Measurements from ENCODE around the gene PTPRM.

Gene PTPRM

DNA sequence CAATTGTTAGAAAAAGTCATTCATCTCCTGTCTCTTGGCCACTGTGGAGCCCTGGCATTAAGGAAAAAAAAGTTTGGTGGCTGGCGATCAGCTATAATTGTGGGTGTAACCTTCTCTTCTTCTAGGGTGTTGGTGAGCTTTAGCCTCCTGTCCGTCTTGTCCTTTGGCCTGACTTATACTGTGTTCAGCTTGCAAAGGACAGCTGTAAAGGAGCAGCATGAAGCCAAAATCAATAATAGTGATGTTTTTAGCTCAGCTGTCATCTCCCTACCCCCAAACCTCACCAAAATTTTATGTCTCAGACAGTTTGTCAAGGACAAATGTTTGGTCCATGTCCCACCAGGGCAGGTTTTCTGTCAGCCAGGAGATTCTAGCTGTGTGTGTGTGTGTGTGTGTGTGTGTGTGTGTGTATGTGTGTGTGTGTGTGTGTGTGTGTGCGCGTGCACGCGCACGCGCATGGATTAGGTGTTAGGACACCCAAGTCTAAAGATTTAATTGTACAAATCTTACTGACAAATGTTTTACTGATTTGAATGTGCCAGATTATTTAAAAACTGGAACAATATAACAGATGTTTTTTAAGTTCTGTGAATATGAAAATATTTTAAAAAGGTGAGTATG is 109.2 kb downstream of the PTPRM start:
- no peak for DNase-seq

GRCh38 chr18:7677001-7677400 is 109.9 kb downstream of the PTPRM start:
- no peak for DNase-seq

GRCh38 chr18:7677424-7677823 is 110.3 kb downstream of the PTPRM start:
- no peak for DNase-seq

DNA sequence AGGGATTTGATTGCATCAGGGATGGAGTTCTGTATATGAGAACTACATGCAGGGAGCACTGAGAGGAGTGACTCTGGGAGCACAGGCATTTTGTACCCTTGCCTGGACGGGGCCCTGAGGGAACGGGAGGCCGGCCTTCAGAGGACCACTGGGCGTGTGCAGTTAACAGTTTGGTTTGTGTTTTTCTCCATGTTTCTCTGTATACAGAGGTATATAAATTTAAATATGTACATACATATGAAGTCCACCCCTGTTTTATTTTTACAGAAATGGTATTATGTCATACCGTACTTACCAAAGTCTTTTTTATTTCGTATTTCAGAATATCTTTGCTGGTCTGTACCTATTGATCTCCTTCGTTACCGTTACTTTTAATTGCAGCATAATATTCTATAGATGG is 111.3 kb downstream of the PTPRM start:
- no peak for DNase-seq

GRCh38 chr18:7678801-7679200 is 111.7 kb downstream of the PTPRM start:
- DNase-seq = no peak

DNA sequence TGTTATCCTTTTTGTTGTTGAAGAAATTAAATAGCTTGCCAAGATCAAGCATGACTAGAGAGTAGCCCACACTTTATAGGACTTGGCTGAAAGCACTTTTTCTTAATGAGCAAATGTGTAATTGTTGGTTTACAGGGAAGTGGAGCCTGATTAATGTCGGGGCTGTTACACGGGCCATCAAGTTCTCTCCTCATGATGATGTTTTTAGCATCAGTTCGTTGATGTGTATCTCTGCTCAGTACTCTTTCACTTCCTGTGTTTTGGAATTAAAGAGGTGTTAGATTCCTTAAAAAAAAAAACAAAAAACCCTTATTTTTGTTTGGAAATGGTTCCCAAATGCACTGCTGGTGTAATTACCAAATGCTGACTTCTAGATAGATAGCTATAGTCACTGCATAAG is 114.2 kb downstream of the PTPRM start:
- no peak for DNase-seq

DNA sequence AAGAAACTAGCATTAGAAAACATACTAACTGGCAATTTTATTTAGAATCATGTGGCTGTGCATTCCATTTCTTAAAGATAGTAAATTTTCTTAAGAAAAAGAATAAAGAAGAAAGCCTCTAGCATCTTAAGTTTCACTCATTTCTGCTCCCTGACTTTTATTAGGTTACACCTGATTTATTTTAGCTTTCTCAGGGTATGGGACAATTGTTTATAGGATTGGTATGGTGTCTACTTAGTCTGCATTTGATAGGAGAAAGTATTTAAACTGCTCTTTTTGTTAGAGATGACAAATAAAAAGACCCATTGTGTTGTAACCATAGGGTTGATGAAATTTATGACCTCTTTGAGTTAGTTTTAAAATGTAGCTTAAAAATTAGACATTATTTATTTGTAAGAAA is 115.2 kb downstream of the PTPRM start:
- no peak for DNase-seq

DNA sequence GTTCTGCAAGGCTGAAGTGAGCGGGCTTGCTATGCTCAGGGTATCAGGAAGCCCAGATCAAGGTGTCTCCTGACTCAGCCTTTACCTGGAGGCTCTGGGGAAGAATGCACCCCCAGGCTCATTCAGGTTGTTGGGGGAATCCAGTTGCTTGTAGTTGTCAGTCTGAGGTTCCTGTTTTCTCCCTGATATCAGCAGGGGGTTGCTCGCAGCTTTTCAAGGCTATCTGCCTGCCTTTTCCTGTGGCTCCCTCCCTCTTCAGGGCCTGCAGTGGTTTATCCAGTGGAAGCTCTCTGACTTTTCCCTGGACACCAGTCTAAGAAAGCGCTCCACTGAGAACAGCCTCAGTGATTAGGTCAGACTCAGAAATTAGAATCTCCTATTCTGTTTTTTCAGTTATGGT is 116.6 kb downstream of the PTPRM start:
- DNase-seq = no peak

DNA sequence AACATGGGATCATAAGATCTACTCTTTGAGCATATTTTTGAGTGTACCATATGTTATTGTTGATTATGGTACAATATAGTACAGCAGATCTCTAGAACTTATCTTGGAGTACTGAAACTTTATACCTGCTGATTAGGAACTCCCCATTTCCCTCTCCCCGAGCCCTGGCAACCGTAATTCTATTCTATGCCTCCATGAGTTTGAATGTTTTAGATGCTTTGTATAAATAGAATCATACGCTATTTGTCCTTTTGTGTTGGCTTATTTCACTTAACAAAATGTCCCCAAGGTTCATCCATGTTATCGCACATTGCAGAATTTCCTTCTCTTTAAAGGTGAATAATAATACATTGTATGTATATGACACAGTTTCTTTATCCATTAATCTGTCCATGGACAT is 117.2 kb downstream of the PTPRM start:
- no peak for DNase-seq

DNA sequence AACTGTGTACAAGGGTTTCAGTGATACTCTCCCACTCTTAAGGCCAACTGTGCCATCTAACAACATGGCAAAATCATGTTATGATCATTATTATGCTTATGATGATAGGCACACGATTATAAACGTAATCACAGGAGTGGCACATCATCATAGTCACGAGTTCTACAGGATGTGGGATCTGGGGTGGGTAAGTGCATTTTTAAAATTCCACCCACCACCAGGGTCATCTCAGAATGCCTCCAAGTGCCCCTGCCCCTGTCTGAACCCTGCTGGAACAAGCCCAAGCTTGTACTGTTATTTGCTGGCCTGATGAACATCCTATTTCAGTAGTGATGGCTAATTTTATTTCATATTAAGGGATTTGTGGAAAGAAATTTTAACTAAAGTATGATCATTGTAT is 117.8 kb downstream of the PTPRM start:
- no peak for DNase-seq

- DNase-seq = no peak
Observed at GRCh38 chr18:7686278-7686677, 119.2 kb downstream of the PTPRM start.

DNA sequence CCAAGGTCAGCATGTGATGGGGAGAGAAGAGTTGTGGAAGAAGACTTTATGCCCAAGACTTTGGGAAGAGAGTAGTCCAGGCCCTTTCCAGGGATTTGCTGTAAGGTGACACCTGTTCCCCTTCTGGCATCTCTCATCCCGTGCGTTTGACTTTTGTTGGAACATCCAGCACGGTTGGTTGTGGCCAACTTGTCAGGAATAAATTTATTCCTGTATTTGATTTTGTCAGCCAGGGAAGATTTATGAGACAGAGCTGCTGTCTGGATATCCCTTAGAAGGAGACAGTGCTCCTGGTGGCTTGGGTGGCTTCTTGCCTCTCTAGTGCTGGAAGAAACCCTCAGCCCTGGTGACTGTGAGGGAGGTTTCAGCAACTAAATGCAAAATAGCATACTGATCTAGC is 121.5 kb downstream of the PTPRM start:
- no peak for DNase-seq

DNA sequence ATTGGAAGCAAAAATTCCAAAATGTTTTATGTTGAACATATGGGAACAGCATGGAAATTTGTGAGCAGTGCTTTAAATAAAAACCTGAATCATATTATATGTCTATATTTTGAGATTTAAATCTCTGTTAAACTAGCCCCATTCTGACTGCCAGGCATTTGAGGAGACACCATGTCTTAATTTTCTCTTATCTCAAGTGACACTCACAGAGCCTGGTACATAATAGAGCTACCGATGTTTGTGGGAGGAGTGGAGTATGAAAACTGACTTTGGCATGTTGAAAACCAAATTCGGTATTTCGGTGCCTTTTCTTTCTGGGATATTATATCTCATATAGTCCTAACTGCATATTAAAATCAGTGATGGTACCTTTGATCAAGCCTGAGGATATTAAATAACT is 124.1 kb downstream of the PTPRM start:
- DNase-seq = no peak

DNA sequence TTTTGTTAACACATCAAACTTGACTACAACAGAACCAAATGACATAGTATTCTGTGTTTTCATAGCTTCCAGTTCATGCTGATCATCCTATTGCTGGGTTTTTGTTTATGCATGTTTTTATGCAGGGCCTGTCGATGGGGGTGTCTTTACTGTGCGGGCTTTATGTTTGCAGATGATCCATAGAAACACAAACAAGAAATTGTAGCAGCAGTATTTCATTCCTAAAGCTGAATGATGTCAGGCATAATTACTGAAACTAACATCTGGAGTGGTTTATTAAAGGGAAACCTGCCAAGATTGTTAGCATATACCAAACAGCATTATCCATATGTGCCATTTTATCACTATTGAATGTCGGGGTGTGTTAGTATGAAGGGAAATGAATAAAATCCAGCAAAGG is 129.7 kb downstream of the PTPRM start:
- no peak for DNase-seq

DNA sequence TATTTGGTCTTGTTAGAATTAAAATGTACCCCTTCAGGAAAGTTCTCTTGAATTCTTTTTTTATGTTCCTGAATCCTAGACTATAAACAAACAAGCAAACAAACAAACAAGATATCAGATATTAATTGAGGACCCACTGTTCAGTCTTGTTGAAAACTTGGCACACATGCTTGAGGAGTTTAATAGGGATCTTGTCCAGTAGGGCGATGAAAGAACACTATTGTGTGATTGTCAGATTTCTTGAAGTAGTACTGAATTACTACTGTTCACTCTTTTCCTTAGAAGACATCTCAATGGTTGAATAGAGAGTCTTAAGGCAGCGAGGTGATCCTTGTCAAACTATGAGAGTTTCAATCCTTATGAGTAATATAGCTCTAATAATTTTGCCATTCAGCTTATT is 130.2 kb downstream of the PTPRM start:
- no peak for DNase-seq

GRCh38 chr18:7711495-7711894 is 144.4 kb downstream of the PTPRM start:
- no peak for DNase-seq

DNA sequence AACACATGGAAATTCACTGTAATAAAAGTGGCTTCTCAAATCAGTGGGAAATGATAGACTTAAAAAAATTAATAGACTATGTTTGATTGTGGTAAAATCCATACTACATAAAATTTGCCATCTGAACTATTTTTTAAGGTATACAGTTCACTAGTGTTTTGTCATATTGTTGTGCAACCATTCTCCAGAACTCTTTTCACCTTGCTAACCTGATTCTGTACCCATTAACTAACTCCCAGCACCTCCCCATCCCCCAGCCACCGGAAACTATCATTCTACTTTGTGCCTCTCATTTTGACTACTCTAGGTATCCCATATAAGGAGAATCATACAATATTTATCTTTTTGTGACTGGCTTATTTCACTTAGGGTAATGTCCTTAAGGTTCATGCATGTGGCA is 153.3 kb downstream of the PTPRM start:
- no peak for DNase-seq

- no peak for DNase-seq
Observed at GRCh38 chr18:7721532-7721931, 154.4 kb downstream of the PTPRM start.

DNA sequence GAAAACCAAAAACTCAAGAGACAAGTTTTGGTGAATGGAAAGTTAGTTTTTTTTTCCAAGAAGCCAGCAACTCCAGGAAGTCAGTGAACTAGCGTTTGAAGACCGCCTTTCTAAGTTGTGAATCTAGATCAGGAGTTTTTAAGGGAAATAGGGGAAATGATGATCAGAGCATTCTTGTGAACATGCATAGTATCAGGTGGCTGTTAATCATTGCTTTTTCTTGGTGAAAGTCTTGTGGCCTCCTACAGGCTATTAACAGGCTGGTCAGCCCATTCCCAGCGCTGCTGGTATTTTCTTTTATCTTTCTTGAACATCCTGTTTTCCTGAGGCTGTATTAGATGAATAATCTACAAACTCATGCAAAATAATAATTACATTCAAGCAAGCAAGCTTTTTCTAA is 155.8 kb downstream of the PTPRM start:
- no peak for DNase-seq

GRCh38 chr18:7723558-7723957 is 156.4 kb downstream of the PTPRM start:
- DNase-seq = no peak

- DNase-seq = no peak
Observed at GRCh38 chr18:7725473-7725872, 158.4 kb downstream of the PTPRM start.

- DNase-seq = no peak
Observed at GRCh38 chr18:7725897-7726296, 158.8 kb downstream of the PTPRM start.

- DNase-seq = no peak
Observed at GRCh38 chr18:7726522-7726921, 159.4 kb downstream of the PTPRM start.

- no peak for DNase-seq
Observed at GRCh38 chr18:7727361-7728076, 160.4 kb downstream of the PTPRM start.

DNA sequence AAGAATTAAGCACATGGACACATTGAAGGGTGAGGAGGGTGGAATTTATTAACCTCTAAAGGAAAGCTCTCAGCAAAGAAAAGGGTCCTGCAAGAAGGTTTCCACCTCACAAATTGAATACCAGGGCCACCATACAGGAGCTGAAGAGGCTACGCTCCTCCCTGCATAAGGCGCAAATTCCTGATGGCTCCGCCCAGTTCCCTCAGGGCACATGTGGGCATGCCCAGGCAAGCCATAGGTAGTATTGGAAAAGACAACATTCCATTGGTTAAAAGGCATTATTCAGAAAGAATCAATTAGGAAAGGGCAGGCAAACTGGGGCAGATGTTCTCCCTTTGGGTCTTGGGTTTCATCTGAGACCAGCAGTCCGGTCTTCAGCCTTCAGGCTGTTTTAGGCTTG is 161.2 kb downstream of the PTPRM start:
- DNase-seq = no peak
